ENCODE results near the gene ZCCHC24. TPM values are rescaled to one million over a fixed set of nuclear protein-coding genes. Genes with fewer than 3 reads are reported as not detected.

Gene ZCCHC24
- total and polyA plus RNA-seq, 2 of the 8 experiments (the other 6 are each of a cell fraction or from before 2014, with no cell fraction given), result 3.9 to 6.9 TPM

- TF ChIP-seq GTF2F1 (IDR thresholded peaks at IDR 0.05; ENCODE audit: borderline replicate concordance, low read depth, low read length) (no peak), HDAC6 (IDR thresholded peaks at IDR 0.05; ENCODE audit: low read depth, low read length) (no peak), CTCF (IDR thresholded peaks at IDR 0.05; ENCODE audit: control extremely low read depth in 1 of 3, insufficient read depth in 1 of 3, low read depth in 1 of 3, low read length in 3 of 3) (no peak), BCL11A (IDR thresholded peaks at IDR 0.05; ENCODE audit: low read depth in 2 of 2, low read length in 2 of 2) (no peak)
Measured at GRCh38 chr10:79379512-79380124, 65.8 kb downstream of the ZCCHC24 start (continued).
